ENCODE measurements around the gene ARRB1. TPM values are rescaled to one million over a fixed set of nuclear protein-coding genes. Genes with fewer than 3 reads are reported as not detected.

Gene ARRB1
- total RNA-seq, 1 donor from 2014 or later, result 33.1 TPM

DNA sequence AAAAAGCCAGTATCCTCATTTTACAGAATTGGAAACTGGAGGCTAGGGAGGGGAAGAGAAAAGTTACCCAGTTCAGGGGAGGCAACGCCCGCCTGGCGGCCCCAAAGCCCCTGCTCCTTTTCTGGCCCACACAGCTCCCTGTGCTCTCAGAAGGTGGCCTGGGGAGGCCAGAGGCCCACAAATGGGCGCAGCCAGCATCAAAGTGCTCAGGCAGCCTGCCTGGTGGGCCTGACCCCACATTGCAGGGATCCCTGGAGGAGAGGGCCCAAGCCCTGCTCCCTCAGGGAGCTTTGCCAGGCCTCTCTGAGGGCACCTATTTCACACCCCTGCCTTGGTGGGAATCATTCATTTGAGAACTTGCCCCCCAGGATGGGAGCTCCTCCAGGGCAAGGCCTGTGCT is 42.5 kb downstream of the ARRB1 start:
- no peak overlapping the region for H3K27ac ChIP-seq
- intact Hi-C loops (cut with DNase I), result no loop called here

DNA sequence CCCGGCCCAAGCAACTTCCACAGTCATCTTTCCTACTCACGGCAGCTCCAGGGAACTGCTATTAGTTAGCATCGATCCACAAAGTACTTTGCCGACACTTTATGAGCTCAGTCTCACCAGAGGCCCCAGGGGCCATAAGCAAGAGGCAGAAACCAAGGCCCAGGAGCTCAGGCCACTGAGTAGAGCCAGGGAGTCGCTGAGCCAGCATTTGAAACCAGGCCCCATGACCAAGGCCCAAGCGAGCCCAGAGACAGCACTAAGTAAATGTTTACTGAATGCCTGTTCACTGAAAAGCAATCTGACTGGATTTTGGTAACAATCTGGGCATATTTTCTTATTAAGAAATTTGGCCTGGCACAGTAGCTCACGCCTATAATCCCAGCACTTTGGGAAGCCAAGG is 43.3 kb downstream of the ARRB1 start:
- H3K4me1 ChIP-seq, result peaks cover 50% of the 10 kb centered on the region
- TF ChIP-seq, protein P1, sequence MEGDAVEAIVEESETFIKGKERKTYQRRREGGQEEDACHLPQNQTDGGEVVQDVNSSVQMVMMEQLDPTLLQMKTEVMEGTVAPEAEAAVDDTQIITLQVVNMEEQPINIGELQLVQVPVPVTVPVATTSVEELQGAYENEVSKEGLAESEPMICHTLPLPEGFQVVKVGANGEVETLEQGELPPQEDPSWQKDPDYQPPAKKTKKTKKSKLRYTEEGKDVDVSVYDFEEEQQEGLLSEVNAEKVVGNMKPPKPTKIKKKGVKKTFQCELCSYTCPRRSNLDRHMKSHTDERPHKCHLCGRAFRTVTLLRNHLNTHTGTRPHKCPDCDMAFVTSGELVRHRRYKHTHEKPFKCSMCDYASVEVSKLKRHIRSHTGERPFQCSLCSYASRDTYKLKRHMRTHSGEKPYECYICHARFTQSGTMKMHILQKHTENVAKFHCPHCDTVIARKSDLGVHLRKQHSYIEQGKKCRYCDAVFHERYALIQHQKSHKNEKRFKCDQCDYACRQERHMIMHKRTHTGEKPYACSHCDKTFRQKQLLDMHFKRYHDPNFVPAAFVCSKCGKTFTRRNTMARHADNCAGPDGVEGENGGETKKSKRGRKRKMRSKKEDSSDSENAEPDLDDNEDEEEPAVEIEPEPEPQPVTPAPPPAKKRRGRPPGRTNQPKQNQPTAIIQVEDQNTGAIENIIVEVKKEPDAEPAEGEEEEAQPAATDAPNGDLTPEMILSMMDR (IDR thresholded peaks at IDR 0.05), result no peak
- TF ChIP-seq POLR2A (IDR thresholded peaks at IDR 0.05), result no peak
- TF ChIP-seq POLR2AphosphoS5 (IDR thresholded peaks at IDR 0.05; ENCODE audit: insufficient read depth in 1 of 2, low read depth in 1 of 2), result no peak
- H3K4me3 ChIP-seq, result no peak overlapping the region
- no peak overlapping the region for H3K27ac ChIP-seq
- DNase-seq (ENCODE audit: extremely low spot score in 2 of 2), result no peak
- H3K27me3 ChIP-seq, result no peaks in the 10 kb centered on the region
- intact Hi-C loops (cut with DNase I), result no loop called here
- no peaks in the 10 kb centered on the region for H3K9me3 ChIP-seq
- no peaks in the 10 kb centered on the region for H3K36me3 ChIP-seq

More for the DNA sequence above, 42.5 kb downstream of the ARRB1 start:
- Histone ChIP-seq H3K4me3 (no peak overlapping the region), H3K27me3 (no peaks in the 10 kb centered on the region), H3K9me3 (no peaks in the 10 kb centered on the region), H3K36me3 (no peaks in the 10 kb centered on the region), H3K4me1 (peaks cover 59% of the 10 kb centered on the region)
- no peak for DNase-seq (ENCODE audit: extremely low spot score in 2 of 2)
- TF ChIP-seq, protein P1 (IDR thresholded peaks at IDR 0.05), result no peak
- TF ChIP-seq POLR2AphosphoS5 (IDR thresholded peaks at IDR 0.05; ENCODE audit: insufficient read depth in 1 of 2, low read depth in 1 of 2) (no peak), POLR2A (IDR thresholded peaks at IDR 0.05) (no peak)

DNA sequence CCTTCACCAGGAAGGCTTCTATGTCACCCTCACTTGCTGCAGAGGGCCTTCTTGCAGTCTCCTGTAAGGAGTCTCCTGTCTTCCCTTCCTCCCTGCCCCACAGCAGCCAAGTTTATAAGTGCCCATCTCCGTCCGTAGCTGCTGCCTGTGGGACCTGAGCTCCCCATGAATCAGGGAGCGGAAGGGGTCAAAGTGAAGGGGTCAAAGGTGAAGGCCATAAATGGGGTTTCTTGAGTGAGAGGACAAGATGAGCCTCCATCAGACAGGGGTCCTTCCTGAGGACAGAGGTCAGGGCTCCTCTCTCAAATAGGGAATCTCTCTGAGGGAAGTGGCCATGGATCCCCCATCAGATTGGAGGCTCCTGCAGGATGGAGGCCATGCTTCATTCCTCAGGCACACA is 44.4 kb downstream of the ARRB1 start:
- Histone ChIP-seq H3K36me3 (no peaks in the 10 kb centered on the region), H3K9me3 (no peaks in the 10 kb centered on the region), H3K4me3 (no peak overlapping the region), H3K27me3 (no peaks in the 10 kb centered on the region), H3K4me1 (peaks cover 39% of the 10 kb centered on the region), H3K27ac (no peak overlapping the region)
- intact Hi-C loops (cut with DNase I), result no loop called here
- DNase-seq (ENCODE audit: extremely low spot score in 2 of 2), result no peak
- no peak for TF ChIP-seq POLR2AphosphoS5 (IDR thresholded peaks at IDR 0.05; ENCODE audit: insufficient read depth in 1 of 2, low read depth in 1 of 2)
- TF ChIP-seq, protein P1 (IDR thresholded peaks at IDR 0.05), result no peak
- no peak for TF ChIP-seq POLR2A (IDR thresholded peaks at IDR 0.05)

DNA sequence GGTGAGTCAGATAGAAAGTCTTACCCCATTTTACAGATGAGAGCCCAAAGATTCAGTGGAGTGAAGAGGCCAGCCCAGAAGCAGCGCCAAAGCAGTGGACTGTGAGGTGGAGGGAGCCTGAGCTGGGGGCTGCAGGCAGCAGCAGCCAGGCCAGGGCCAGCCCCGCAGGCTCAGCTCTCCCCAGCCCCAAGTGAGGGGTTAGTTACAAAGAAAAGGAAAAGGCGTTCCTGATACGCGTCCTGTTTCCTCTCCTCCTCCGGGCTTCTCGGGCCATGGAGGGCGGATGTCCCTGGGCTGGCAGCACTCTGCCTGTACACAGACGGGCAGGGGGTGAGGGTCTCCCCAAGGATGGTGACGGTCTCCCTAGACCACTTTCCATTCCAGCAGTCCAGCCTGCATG is 44.9 kb downstream of the ARRB1 start:
- Histone ChIP-seq H3K4me1 (peaks cover 34% of the 10 kb centered on the region), H3K9me3 (no peaks in the 10 kb centered on the region), H3K36me3 (no peaks in the 10 kb centered on the region), H3K27ac (no peak overlapping the region), H3K27me3 (no peaks in the 10 kb centered on the region), H3K4me3 (no peak overlapping the region)
- DNase-seq (ENCODE audit: extremely low spot score in 2 of 2), result no peak
- TF ChIP-seq POLR2AphosphoS5 (IDR thresholded peaks at IDR 0.05; ENCODE audit: insufficient read depth in 1 of 2, low read depth in 1 of 2), result no peak
- TF ChIP-seq, protein P1 (IDR thresholded peaks at IDR 0.05), result no peak
- no peak for TF ChIP-seq POLR2A (IDR thresholded peaks at IDR 0.05)
- intact Hi-C loops (cut with DNase I), result no loop called here

DNA sequence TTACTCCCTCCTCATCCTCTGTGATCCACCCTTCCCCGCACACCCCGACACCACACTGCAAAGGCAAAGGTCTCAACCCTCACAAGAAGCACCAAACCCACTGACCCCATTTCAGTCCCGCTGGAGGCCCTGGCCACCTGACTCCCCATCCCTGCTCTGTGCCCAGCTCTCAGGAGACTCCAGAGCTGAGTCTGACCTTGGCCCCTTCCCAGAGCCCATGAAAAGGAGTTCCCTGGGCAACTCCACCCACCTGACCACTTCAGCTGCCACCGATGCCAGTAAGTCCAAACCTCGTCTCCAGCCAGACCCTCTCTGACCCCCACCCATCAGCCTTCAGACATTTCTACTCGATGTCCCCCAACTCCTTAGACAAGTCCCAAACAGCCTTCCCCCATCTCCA is 45.5 kb downstream of the ARRB1 start:
- intact Hi-C loops (cut with DNase I), result no loop called here
- Histone ChIP-seq H3K4me3 (peak overlapping the region in 1 of 2 donors; percentile 0), H3K9me3 (no peaks in the 10 kb centered on the region), H3K36me3 (no peaks in the 10 kb centered on the region), H3K27me3 (no peaks in the 10 kb centered on the region), H3K4me1 (peaks cover 29% of the 10 kb centered on the region), H3K27ac (no peak overlapping the region)
- TF ChIP-seq POLR2AphosphoS5 (IDR thresholded peaks at IDR 0.05; ENCODE audit: insufficient read depth in 1 of 2, low read depth in 1 of 2) (no peak), POLR2A (IDR thresholded peaks at IDR 0.05) (no peak)
- TF ChIP-seq, protein P1 (IDR thresholded peaks at IDR 0.05), result no peak
- no peak for DNase-seq (ENCODE audit: extremely low spot score in 2 of 2)
